H1 (cell line): ENCODE measurements around the gene ITM2A. TPM values are rescaled to one million over a fixed set of nuclear protein-coding genes. Genes with fewer than 3 reads are reported as not detected.

ENCODE experiments used
- ASH2L ChIP-seq: fragments of 200-600, 300-600 bp; sonication (generic); IDR thresholded peaks from one replicate; pipeline ENCODE4 v1.7.1; 2017; ENCODE audit warnings: low read length
- EGR1 ChIP-seq: IDR thresholded peaks from 2 replicates; pipeline ENCODE4 v1.6.1; 2011; ENCODE audit warnings: low read depth, low read length, borderline replicate concordance
- JUND ChIP-seq: IDR thresholded peaks from 2 replicates; pipeline ENCODE4 v1.6.1; 2011; ENCODE audit warnings: mild to moderate bottlenecking, improper control_type of control experiment, low read length
- PHF8 ChIP-seq: fragments of 200-600 bp; sonication (generic); conservative IDR thresholded peaks from 2 replicates; pipeline ENCODE4 v1.7.1; 2012; ENCODE audit warnings: low read depth, mild to moderate bottlenecking, inconsistent platforms, low read length, moderate library complexity
- polyA plus RNA-seq, 7 experiments: library from polyadenylated mRNA; depleted of rRNA in 3 of 7; stranded (reverse) in 5 of 7; unstranded in 2 of 7; fragments of >200 nt in 5 of 7; fragments of 200-250 nt in 2 of 7; gene quantifications; 1 replicate in 5 of 7; 2 replicates in 1 of 7; 4 replicates in 1 of 7; pipeline versions ENCODE4 v1.2.1 to v1.2.3, GENCODE V29; 2011 to 2013; ENCODE audit warnings: missing spikeins in 2 of 7, mixed read lengths in 2 of 7
- total RNA-seq: library from RNA; stranded (reverse); fragmentation: NEBNext Ultra II Directional; extraction: Animal tissue kit (Norgen Biotek cat#: 25700); gene quantifications from 2 replicates; pipeline ENCODE4 v1.2.1, GENCODE V29; 2021
- TF ChIP-seq, protein P1 (sequence below): fragments of 300-600 bp; sonication (generic); IDR thresholded peaks from 2 replicates; pipeline ENCODE4 v1.7.1; 2012; ENCODE audit warnings: low read length, moderate library complexity, mild to moderate bottlenecking, inconsistent platforms; ENCODE audit not compliant: insufficient replicate concordance
- TF ChIP-seq, protein P2 (sequence below): IDR thresholded peaks from 2 replicates; pipeline ENCODE4 v1.6.1; 2012; ENCODE audit warnings: inconsistent platforms
- TF ChIP-seq, protein P3 (sequence below): IDR thresholded peaks from 2 replicates; pipeline ENCODE4 v1.6.1; 2012; ENCODE audit warnings: inconsistent platforms
- TF ChIP-seq, protein P4 (sequence below), 3 experiments: IDR thresholded peaks; 1 replicate in 2 of 3; 2 replicates in 1 of 3; pipeline versions ENCODE4 v1.5.1 to v1.6.1; 2011; ENCODE audit warnings: low read length in 3 of 3, mild to moderate bottlenecking in 3 of 3, inconsistent platforms in 2 of 3, low read depth in 1 of 3, moderate library complexity in 1 of 3; ENCODE audit not compliant: insufficient read depth in 1 of 3; ENCODE audit errors: control extremely low read depth in 1 of 3

The ITM2A gene
- total and polyA plus RNA-seq, 2 of the 8 experiments (the other 6 are each of a cell fraction or from before 2014, with no cell fraction given) = 35.7 to 52.0 TPM

DNA sequence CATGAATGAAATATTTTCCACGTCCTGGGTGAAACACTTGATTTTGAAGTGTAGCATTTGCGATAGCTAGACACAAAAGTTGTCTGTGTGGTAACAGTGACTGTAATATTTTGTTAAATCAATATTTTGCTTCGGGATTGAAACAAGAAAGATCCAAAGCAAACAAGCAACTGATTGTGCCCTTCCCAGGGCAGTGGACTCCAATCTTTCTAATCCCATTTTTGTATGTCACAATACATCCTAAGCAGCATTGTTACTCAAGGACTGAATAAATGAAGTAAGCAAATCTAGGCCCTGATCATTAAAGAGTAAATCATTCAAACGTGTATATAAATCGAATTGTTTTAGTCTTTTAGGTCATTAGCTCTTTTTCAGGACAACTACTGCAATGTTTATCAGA is 2.8 kb downstream of the ITM2A start (continued):
- TF ChIP-seq, protein P1, sequence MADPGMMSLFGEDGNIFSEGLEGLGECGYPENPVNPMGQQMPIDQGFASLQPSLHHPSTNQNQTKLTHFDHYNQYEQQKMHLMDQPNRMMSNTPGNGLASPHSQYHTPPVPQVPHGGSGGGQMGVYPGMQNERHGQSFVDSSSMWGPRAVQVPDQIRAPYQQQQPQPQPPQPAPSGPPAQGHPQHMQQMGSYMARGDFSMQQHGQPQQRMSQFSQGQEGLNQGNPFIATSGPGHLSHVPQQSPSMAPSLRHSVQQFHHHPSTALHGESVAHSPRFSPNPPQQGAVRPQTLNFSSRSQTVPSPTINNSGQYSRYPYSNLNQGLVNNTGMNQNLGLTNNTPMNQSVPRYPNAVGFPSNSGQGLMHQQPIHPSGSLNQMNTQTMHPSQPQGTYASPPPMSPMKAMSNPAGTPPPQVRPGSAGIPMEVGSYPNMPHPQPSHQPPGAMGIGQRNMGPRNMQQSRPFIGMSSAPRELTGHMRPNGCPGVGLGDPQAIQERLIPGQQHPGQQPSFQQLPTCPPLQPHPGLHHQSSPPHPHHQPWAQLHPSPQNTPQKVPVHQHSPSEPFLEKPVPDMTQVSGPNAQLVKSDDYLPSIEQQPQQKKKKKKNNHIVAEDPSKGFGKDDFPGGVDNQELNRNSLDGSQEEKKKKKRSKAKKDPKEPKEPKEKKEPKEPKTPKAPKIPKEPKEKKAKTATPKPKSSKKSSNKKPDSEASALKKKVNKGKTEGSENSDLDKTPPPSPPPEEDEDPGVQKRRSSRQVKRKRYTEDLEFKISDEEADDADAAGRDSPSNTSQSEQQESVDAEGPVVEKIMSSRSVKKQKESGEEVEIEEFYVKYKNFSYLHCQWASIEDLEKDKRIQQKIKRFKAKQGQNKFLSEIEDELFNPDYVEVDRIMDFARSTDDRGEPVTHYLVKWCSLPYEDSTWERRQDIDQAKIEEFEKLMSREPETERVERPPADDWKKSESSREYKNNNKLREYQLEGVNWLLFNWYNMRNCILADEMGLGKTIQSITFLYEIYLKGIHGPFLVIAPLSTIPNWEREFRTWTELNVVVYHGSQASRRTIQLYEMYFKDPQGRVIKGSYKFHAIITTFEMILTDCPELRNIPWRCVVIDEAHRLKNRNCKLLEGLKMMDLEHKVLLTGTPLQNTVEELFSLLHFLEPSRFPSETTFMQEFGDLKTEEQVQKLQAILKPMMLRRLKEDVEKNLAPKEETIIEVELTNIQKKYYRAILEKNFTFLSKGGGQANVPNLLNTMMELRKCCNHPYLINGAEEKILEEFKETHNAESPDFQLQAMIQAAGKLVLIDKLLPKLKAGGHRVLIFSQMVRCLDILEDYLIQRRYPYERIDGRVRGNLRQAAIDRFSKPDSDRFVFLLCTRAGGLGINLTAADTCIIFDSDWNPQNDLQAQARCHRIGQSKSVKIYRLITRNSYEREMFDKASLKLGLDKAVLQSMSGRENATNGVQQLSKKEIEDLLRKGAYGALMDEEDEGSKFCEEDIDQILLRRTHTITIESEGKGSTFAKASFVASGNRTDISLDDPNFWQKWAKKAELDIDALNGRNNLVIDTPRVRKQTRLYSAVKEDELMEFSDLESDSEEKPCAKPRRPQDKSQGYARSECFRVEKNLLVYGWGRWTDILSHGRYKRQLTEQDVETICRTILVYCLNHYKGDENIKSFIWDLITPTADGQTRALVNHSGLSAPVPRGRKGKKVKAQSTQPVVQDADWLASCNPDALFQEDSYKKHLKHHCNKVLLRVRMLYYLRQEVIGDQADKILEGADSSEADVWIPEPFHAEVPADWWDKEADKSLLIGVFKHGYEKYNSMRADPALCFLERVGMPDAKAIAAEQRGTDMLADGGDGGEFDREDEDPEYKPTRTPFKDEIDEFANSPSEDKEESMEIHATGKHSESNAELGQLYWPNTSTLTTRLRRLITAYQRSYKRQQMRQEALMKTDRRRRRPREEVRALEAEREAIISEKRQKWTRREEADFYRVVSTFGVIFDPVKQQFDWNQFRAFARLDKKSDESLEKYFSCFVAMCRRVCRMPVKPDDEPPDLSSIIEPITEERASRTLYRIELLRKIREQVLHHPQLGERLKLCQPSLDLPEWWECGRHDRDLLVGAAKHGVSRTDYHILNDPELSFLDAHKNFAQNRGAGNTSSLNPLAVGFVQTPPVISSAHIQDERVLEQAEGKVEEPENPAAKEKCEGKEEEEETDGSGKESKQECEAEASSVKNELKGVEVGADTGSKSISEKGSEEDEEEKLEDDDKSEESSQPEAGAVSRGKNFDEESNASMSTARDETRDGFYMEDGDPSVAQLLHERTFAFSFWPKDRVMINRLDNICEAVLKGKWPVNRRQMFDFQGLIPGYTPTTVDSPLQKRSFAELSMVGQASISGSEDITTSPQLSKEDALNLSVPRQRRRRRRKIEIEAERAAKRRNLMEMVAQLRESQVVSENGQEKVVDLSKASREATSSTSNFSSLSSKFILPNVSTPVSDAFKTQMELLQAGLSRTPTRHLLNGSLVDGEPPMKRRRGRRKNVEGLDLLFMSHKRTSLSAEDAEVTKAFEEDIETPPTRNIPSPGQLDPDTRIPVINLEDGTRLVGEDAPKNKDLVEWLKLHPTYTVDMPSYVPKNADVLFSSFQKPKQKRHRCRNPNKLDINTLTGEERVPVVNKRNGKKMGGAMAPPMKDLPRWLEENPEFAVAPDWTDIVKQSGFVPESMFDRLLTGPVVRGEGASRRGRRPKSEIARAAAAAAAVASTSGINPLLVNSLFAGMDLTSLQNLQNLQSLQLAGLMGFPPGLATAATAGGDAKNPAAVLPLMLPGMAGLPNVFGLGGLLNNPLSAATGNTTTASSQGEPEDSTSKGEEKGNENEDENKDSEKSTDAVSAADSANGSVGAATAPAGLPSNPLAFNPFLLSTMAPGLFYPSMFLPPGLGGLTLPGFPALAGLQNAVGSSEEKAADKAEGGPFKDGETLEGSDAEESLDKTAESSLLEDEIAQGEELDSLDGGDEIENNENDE = no peak
- TF ChIP-seq ASH2L (no peak), PHF8 (no peak), EGR1 (no peak), JUND (no peak)
- TF ChIP-seq, protein P2, sequence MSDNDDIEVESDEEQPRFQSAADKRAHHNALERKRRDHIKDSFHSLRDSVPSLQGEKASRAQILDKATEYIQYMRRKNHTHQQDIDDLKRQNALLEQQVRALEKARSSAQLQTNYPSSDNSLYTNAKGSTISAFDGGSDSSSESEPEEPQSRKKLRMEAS = no peak
- TF ChIP-seq, protein P3, sequence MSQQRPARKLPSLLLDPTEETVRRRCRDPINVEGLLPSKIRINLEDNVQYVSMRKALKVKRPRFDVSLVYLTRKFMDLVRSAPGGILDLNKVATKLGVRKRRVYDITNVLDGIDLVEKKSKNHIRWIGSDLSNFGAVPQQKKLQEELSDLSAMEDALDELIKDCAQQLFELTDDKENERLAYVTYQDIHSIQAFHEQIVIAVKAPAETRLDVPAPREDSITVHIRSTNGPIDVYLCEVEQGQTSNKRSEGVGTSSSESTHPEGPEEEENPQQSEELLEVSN = no peak
- TF ChIP-seq, protein P4, sequence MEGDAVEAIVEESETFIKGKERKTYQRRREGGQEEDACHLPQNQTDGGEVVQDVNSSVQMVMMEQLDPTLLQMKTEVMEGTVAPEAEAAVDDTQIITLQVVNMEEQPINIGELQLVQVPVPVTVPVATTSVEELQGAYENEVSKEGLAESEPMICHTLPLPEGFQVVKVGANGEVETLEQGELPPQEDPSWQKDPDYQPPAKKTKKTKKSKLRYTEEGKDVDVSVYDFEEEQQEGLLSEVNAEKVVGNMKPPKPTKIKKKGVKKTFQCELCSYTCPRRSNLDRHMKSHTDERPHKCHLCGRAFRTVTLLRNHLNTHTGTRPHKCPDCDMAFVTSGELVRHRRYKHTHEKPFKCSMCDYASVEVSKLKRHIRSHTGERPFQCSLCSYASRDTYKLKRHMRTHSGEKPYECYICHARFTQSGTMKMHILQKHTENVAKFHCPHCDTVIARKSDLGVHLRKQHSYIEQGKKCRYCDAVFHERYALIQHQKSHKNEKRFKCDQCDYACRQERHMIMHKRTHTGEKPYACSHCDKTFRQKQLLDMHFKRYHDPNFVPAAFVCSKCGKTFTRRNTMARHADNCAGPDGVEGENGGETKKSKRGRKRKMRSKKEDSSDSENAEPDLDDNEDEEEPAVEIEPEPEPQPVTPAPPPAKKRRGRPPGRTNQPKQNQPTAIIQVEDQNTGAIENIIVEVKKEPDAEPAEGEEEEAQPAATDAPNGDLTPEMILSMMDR (IDR thresholded peaks at IDR 0.05; ENCODE audit: control extremely low read depth in 1 of 3, insufficient read depth in 1 of 3, low read depth in 1 of 3, low read length in 3 of 3) = no peak
